HG02642 (cell line): ENCODE measurements around the gene HUNK.

Experiments
- ATAC-seq: cut with Tn5 transposase; IDR thresholded peaks from one replicate; pipeline ENCODE4 v1.9.1; 2021; ENCODE audit warnings: mild to moderate bottlenecking; ENCODE audit not compliant: unreplicated experiment, poor library complexity

HUNK gene

DNA sequence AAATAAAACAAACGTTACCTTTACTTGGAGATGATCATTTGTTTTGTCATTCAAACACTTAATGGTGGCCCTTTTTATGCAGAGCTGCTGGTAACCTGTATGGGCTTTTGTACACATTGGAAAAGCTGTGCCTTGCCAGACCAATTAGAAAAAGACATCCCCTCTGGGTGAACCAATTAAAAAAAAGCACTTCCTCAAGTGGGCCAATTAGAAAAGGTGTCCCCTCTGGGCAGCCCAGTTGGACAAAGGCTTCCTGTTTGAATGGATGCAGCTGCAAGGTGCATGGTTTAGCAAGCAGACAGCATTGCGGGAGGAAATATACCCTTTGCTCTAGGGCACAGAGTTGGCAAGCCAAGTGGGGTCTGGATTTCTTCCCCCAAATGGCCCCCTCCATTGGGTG, 21.6 kb downstream of the HUNK start:
- no peak for ATAC-seq

- no peak for ATAC-seq
Measured at GRCh38 chr21:31895077-31895835, 22.4 kb downstream of the HUNK start.

DNA sequence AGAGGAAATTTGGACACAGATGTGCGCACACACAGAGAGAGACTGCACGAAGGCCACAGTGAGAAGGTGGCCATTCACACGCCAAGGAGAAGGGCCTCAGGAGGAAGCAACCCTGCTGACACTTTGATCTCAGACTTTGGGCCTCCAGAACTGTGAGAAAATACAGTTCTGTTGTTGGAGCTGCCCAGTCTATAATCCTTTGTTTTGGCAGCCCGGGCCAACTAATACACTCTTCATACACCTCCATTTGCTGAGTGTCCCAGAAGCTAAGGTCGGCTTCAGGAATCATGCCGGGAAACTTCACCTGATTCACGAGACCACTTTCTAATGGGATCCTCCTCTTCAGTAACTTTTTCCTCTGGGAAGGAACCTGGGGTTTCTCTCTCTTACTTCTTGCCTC, 23.2 kb downstream of the HUNK start:
- no peak for ATAC-seq

- ATAC-seq: no peak
Measured at GRCh38 chr21:31897311-31897710, 24.5 kb downstream of the HUNK start.

GRCh38 chr21:31898933-31899630, 26.3 kb downstream of the HUNK start:
- no peak for ATAC-seq

DNA sequence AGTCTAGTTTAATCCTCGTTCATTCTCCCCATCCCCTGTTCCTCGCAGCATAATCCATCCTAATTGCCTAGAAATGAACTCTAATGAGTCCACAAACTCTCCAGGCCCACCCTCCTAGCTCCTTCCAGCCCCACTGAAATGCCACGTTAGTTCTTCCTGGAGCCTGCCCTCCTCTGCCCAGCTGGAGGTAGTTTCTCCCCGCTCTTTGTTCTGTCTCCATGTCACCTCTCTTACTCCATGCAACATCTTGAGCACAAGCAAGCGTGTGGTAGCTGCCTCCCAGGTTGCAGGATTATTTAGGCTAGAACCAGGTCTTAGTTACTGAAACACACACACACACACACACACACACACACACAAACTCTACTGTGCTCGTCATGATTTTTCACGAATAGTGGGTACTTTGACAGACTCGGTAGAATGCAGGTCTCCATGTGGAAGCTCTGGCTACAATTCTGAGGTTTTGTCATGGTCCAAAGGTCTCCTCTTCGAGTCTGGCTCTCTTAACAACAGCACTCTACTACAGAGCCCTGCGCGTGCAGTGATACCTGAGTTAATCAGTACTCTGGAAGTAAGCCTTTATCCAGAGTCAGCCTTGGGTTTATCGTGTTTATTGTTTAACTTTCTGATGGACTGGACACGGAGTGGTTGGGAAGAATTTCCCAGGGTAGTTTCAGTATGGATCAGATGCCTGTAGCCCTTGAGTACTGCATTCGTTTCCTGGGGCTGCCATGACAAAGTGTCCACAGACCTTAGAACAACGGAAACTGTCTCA, 27.5 kb downstream of the HUNK start:
- no peak for ATAC-seq

DNA sequence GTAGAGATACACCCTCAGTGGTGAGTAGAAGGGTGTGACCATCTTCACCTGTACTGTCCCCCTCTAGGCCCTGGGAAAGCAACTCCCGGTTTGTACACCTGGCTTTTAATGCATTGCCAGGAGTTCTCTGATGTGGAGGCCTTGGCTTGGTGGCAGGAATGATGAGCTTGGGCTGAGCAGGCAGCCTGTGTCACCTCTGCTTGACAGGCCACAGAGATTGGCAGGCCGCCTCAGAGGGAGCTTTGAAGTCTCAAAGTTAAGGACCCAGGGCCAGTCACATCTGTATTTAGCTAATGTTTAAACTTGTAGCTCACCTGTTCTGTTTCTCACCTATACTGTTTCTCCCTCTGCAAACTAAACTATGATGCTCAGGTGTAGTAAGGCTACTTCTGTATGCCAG, 28.5 kb downstream of the HUNK start:
- ATAC-seq: no peak

DNA sequence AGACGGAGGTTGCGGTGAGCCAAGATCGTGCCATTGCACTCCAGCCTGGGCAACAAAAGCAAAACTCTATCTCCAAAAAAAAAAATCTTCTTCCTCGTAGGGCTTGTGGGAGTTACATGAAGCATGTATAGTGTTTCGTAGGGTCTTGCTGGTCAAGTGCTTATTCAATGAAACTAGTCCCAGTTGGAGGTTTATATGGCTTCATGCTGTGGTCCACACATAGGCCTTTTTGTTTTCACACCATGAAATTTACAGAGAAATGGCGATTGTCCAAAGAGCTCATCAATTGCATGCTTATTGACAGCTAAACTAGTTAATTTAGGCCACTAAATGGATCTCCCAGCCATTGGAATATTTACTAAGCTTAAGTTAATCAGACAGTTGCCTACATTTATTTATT, 29.6 kb downstream of the HUNK start:
- ATAC-seq: no peak

- ATAC-seq: no peak
Measured at GRCh38 chr21:31903896-31904295, 31.1 kb downstream of the HUNK start.

DNA sequence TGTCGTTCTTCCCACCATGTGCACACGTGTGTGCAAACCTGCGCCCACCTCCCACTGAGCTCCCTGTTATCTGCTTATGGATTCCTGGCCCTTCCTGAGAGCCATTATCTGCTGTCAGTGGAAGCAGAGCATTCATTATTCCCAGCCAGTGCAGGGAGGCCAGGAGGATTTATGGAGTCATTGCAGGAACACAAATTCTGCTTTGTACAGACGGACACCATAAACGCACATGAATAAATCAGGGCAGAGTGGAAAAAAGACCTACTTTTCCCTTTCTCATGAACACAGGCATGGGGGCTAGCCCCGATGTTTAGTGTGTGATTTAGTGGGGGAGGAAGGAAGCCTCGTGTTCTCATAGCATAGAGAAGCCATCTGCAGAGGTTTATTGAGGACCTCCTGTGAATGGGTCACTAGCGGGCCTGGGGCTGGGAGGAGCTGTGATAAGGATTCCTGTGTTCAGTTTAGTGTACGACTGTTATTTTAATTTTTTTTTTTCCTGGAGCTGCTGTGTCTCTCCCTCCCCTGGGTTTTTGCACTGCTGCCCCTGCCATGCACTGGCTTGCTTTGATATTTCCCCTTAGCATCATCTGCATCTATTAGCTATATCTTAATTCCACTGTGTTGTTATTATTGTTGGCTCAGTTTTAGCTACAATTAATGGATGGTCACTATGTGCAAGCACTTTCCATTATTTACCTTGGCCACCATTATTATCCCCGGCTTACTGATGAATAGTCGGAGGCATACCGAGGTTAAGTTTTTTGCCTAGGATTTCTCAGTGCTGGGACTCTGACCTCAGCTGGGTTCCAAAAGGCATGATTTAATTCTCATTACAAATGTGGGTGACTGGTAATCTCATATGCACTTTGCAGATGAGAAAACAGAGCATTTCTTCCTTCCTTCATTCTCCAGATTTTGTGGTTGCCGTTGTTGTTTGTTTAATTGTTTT, 33.0 kb downstream of the HUNK start:
- no peak for ATAC-seq

DNA sequence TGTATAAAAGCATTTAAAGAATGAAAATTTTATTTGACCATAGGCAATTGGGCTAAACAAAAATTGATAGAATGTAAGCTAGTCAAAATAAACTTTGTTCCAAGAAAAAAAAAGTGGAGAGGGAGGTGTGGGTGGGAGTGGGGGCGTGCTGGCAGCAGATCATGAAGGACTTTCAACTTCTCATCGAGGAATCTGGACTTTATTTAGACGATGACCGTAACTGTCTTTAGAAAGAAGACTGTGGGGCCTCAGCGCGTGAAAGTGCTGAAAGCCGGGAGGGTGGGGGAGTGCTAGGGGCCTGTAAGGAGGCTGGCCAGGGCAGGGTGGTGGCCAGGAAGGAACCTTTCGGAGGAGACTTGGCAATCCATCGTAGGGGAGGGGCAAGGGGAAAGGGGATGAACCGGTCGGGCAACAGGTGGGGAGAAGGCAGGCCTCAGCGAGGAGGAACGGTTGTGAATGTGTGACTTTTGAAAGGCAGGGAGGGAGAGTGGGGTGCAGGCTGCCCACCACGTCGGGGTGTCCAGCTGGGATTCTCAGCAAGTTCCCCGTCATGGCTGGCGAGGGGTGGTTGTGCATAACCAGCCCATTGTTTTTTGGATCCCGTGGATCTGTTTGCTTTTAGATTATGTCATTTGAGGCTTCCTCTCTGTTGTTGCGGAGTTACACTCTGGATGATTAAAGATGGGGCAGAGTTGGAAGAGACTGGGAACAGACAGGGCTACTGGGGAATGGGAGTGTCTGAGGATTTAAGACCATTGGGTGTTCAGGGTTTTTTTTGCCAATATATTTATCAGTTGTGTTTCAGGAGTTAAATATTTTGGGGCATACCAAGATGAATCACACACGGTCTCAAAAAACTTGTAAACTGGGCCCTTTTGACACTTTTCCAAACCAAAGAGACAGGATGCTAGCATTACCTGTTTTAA, 35.5 kb downstream of the HUNK start:
- no peak for ATAC-seq

GRCh38 chr21:31909153-31910073, 36.6 kb downstream of the HUNK start:
- no peak for ATAC-seq

DNA sequence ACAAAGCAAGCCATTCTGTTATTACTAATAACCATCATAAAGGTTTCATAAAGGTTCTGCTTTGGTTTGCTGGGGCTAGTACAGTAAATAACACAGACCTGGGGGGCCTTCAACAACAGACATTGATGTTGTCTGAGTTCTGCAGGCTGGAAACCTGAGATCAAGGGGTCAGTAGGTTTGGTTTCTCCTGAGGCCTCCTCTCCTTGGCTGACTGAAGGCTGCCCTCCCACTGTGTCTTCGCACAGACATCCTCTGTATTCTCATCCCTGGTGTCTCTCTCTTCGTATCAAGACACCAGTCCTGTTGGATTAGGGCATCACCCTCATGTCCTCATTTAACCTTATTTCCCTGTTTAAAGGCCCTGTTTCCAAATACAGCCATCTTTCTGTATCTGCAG, 37.3 kb downstream of the HUNK start:
- no peak for ATAC-seq

DNA sequence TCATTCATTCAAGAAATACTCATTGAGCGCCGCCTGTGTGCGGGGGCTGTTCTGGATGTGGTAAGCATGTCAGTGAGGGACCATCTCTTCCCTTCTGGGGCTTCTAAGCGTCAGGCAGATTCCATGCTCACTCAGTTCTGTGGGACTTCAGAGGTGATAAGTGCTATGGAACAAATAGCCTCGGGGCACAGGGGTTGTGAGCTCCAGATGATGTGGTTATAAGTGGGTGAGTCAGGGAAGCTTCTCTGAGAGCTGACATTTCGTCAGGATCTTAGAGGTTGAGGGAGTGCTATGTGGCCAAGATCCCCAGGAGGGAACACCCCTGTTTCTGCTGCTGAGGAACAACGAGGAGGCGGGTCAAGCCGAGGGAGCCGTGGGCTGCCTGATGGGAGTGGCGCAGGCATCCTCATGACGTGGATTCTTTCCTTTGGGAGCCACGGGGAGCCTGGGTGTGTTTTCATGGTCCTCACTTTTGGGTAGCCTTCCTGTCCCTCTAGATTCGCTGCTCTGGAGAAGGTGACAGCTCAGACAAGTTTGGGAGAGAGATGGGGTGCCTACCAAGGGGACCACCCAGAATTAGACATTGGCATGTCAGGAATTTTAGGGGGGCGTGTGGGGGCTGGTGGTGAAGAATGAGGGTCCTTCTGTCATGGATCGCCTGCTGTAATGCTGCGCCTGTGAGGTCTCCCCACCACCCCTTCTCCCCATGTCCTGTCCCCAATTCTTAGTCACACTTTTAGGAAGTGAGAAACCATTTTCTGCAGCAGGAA, 38.5 kb downstream of the HUNK start:
- ATAC-seq: no peak

DNA sequence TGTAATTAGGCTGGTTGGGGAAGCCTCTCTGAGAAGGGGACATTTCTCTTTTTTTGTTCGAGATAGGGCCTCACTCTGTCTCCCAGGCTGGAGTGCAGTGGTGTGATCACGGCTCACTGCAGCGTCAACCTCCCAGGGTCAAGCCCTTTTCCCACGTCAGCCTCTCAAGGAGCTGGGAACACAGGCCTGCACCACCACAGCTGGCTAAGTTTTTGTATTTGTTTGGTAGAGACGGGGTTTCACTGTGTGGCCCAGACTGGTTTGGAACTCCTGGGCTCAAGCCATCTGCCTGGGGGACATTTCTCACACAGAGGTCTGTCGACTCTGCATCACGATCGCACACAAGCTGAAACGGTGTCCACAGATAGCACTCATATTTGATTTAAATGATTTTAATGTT, 39.7 kb downstream of the HUNK start:
- ATAC-seq: no peak

- ATAC-seq: no peak
Measured at GRCh38 chr21:31913182-31913608, 40.4 kb downstream of the HUNK start.

- ATAC-seq: no peak
Measured at GRCh38 chr21:31914472-31914871, 41.7 kb downstream of the HUNK start.
